T-helper 2 cell treated with Interferon-gamma antibody and Interleukin-4, amounts not matched to agents 5 μg/mL and 100 μg/mL, for 36 hours (primary cell): ENCODE results near the gene CABYR.
A peak's percentile ranks its signal among the peaks of the same experiment; 100 is the strongest.
"Not testable (repeated sequence)": the region's sequence is repeated elsewhere in the genome, so short reads cannot be mapped to it uniquely, and the experiment has no call there.

Source experiments
- DNase-seq: peaks from one replicate; pipeline ENCODE4 v3.0.0; 2021; ENCODE audit warnings: low spot score
- H3K27ac Mint-ChIP-seq: one replicate; pipeline ENCODE4 v1.8.0; 2021; ENCODE audit warnings: mild to moderate bottlenecking, mixed read lengths
- H3K27me3 Mint-ChIP-seq: one replicate; pipeline ENCODE4 v1.8.0; 2021; ENCODE audit warnings: low read depth, mixed read lengths
- H3K36me3 Mint-ChIP-seq: one replicate; pipeline ENCODE4 v1.8.0; 2021; ENCODE audit warnings: low read depth, mixed read lengths
- H3K4me1 Mint-ChIP-seq: one replicate; pipeline ENCODE4 v1.8.0; 2021; ENCODE audit warnings: low read depth, mixed read lengths
- H3K4me3 Mint-ChIP-seq: one replicate; pipeline ENCODE4 v1.8.0; 2022; ENCODE audit warnings: mild to moderate bottlenecking, moderate library complexity, mixed read lengths
- H3K9me3 Mint-ChIP-seq: one replicate; pipeline ENCODE4 v1.8.0; 2021; ENCODE audit warnings: mixed read lengths

CABYR gene

DNA sequence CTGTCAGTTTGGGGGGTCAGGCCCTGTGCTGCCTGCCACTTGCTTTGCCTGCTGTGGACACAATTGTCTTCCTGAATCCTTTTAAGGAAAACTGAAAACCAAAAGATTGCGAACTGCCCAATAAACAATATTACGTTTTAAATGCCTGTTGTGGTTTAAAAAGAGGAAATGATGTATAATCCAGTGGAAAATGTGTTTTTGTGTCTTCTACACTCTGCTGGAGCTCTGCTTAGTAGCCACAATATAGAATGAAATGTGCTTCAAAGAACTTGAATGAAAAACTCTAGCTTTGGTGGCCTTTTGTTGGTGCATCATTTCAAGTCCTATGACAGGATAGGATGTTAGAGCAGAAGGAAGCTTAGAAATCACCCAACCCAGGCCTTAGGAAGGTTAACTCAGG, 23.2 kb upstream of the CABYR start:
- no peak for DNase-seq
- H3K9me3 Mint-ChIP-seq, result no peaks in the 10 kb centered on the region
- peak overlapping the region; percentile 5 for H3K27ac Mint-ChIP-seq
- H3K4me1 Mint-ChIP-seq, result peaks cover 12% of the 10 kb centered on the region
- no peak overlapping the region for H3K4me3 Mint-ChIP-seq
- no peaks in the 10 kb centered on the region for H3K27me3 Mint-ChIP-seq
- peaks cover 52% of the 10 kb centered on the region for H3K36me3 Mint-ChIP-seq

GRCh38 chr18:24118750-24119577, 19.9 kb upstream of the CABYR start:
- no peaks in the 10 kb centered on the region for H3K27me3 Mint-ChIP-seq
- no peak overlapping the region for H3K4me3 Mint-ChIP-seq
- peaks cover 12% of the 10 kb centered on the region for H3K4me1 Mint-ChIP-seq
- H3K36me3 Mint-ChIP-seq, result peaks cover 58% of the 10 kb centered on the region
- H3K27ac Mint-ChIP-seq, result no peak overlapping the region
- no peaks in the 10 kb centered on the region for H3K9me3 Mint-ChIP-seq
- peak; percentile 53 for DNase-seq

GRCh38 chr18:24120676-24121075, 18.2 kb upstream of the CABYR start:
- Mint-ChIP-seq H3K4me1 (peaks cover 3% of the 10 kb centered on the region), H3K27me3 (no peaks in the 10 kb centered on the region), H3K9me3 (no peaks in the 10 kb centered on the region), H3K4me3 (no peak overlapping the region), H3K27ac (no peak overlapping the region), H3K36me3 (peaks cover 53% of the 10 kb centered on the region)
- DNase-seq, result no peak

- Mint-ChIP-seq H3K36me3 (peaks cover 51% of the 10 kb centered on the region), H3K27ac (no peak overlapping the region)
These were observed 17.2 kb upstream of the CABYR start for GRCh38 chr18:24121625-24122024.

GRCh38 chr18:24126155-24126961, 12.5 kb upstream of the CABYR start:
- no peak overlapping the region for H3K27ac Mint-ChIP-seq
- DNase-seq, result no peak
- no peaks in the 10 kb centered on the region for H3K27me3 Mint-ChIP-seq
- H3K36me3 Mint-ChIP-seq, result peaks cover 54% of the 10 kb centered on the region
- no peaks in the 10 kb centered on the region for H3K9me3 Mint-ChIP-seq
- H3K4me1 Mint-ChIP-seq, result no peaks in the 10 kb centered on the region
- H3K4me3 Mint-ChIP-seq, result no peak overlapping the region

More at GRCh38 chr18:24121625-24122024, 17.2 kb upstream of the CABYR start:
- no peaks in the 10 kb centered on the region for H3K9me3 Mint-ChIP-seq
- H3K4me1 Mint-ChIP-seq, result no peaks in the 10 kb centered on the region
- H3K4me3 Mint-ChIP-seq, result no peak overlapping the region
- no peak for DNase-seq
- H3K27me3 Mint-ChIP-seq, result no peaks in the 10 kb centered on the region

DNA sequence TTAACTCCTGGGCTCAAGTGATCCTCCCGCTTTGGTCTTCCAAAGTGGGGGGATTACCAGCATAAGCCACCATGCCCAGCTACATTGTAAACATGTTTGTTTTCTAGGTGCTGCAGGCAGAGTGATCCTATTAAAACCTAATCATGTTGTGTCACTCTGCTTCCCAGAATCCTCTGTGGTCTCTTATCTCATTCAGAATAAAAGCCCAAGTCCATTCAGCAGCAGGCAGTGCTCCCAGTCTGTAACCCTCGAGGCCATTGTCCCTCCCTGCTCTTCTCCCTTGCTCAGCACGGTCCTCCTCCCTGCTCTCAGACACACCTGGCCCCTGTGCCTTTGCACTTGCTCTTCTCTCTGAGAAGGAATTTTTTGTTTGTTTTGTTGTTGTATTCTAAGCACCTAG, 11.1 kb upstream of the CABYR start:
- no peaks in the 10 kb centered on the region for H3K27me3 Mint-ChIP-seq
- no peak overlapping the region for H3K4me3 Mint-ChIP-seq
- H3K36me3 Mint-ChIP-seq, result peaks cover 57% of the 10 kb centered on the region
- H3K27ac Mint-ChIP-seq, result no peak overlapping the region
- no peaks in the 10 kb centered on the region for H3K9me3 Mint-ChIP-seq
- DNase-seq, result no peak
- no peaks in the 10 kb centered on the region for H3K4me1 Mint-ChIP-seq

DNA sequence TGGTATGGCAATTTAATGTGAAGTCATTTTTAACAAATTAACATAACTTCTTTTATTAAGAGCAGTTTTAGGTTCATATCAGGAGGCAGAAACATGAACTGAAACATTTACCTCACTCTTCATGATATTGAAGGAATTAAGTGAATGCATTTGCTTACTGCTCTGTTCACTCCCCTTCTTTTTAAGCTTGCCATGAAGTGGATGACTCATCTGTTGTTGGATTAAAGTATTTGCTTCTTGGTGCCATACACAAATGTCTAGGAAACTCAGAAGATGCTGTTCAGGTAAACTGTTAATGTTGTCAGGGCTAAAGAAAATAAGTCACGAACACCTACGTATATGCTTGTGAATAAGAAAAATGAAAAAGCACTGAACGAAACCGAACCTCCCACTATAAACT, 10.2 kb upstream of the CABYR start:
- Mint-ChIP-seq H3K27me3 (no peaks in the 10 kb centered on the region), H3K4me3 (no peak overlapping the region), H3K36me3 (peaks cover 60% of the 10 kb centered on the region), H3K27ac (no peak overlapping the region), H3K4me1 (no peaks in the 10 kb centered on the region), H3K9me3 (no peaks in the 10 kb centered on the region)
- no peak for DNase-seq

- Mint-ChIP-seq H3K4me3 (no peak overlapping the region), H3K27ac (no peak overlapping the region), H3K4me1 (no peaks in the 10 kb centered on the region), H3K9me3 (no peaks in the 10 kb centered on the region), H3K36me3 (peaks cover 64% of the 10 kb centered on the region), H3K27me3 (no peaks in the 10 kb centered on the region)
- no peak for DNase-seq
These were observed 8.4 kb upstream of the CABYR start for GRCh38 chr18:24130494-24130893.

GRCh38 chr18:24136967-24137373, 1.9 kb upstream of the CABYR start:
- Mint-ChIP-seq H3K9me3 (no peaks in the 10 kb centered on the region), H3K27ac (no peak overlapping the region), H3K27me3 (peaks cover 28% of the 10 kb centered on the region), H3K36me3 (peaks cover 35% of the 10 kb centered on the region), H3K4me3 (peak overlapping the region; percentile 26), H3K4me1 (peaks cover 26% of the 10 kb centered on the region)
- DNase-seq, result no peak

DNA sequence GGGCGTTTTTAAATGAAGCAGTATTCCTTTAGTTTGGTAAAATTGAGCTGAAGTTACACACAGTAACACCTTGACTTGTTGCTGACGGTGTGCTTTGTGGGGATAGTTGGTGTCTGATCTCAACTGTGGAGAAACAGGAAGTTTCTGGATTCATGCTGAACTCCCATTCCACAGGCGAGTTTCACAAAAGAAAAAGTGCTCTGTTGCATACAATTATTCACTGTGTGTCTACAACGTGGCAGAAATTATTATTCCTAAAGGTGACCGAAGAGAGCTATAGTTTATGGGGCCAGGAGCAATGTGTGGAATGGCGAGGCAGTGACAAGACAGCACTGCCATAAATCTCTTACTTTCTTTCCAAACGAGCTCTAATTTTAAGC, 463 bp upstream of the CABYR start:
- Mint-ChIP-seq H3K27ac (no peak overlapping the region), H3K4me3 (peak overlapping the region; percentile 84), H3K4me1 (peaks cover 26% of the 10 kb centered on the region), H3K36me3 (peaks cover 23% of the 10 kb centered on the region), H3K9me3 (no peaks in the 10 kb centered on the region), H3K27me3 (peaks cover 33% of the 10 kb centered on the region)
- no peak for DNase-seq

DNA sequence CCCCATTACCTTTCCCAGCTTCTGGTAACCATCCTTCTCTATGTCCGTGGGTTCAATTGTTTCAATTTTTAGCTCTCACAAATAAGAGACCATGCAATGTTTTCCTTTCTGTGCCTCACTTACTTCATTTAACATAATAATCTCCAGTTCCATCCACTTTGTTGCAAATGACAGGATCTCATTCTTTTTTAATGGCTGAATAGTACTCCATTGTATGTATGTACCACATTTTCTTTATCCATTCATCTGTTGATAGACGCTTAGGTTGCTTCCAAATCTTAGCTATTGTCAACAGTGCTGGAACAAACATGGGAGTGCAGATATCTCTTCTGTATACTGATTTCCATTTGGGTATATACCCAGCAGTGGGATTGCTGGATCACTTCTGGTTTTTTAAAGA, 1.8 kb downstream of the CABYR start:
- DNase-seq, result no peak
- H3K27me3 Mint-ChIP-seq, result peaks cover 49% of the 10 kb centered on the region
- peaks cover 26% of the 10 kb centered on the region for H3K4me1 Mint-ChIP-seq
- H3K4me3 Mint-ChIP-seq, result no peak overlapping the region
- peaks cover 10% of the 10 kb centered on the region for H3K36me3 Mint-ChIP-seq
- no peaks in the 10 kb centered on the region for H3K9me3 Mint-ChIP-seq
- no peak overlapping the region for H3K27ac Mint-ChIP-seq

DNA sequence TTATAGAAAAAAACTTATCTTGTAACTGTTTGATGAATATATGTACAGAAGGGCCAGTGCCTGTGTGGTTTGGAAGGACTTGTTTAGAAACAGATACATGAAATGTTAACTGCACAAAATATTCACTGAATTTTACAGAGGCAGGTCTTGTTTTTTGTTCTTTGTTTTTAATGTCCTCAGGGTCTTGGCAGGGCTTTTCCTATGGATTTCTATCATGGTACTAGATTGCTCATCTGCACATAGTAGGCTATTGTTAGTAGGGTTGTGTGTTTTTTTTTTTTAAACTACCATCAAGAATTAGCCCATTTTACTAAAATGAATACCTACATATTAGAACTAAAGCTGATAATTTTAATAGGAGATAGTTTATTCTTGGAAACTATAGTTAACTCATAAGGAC, 3.5 kb downstream of the CABYR start:
- Mint-ChIP-seq H3K27me3 (peaks cover 54% of the 10 kb centered on the region), H3K9me3 (no peaks in the 10 kb centered on the region), H3K4me3 (no peak overlapping the region), H3K27ac (no peak overlapping the region), H3K4me1 (peaks cover 16% of the 10 kb centered on the region), H3K36me3 (no peaks in the 10 kb centered on the region)
- no peak for DNase-seq

GRCh38 chr18:24149591-24149990, 10.7 kb downstream of the CABYR start:
- H3K9me3 Mint-ChIP-seq, H3K27ac Mint-ChIP-seq, DNase-seq, H3K4me3 Mint-ChIP-seq, H3K4me1 Mint-ChIP-seq, H3K36me3 Mint-ChIP-seq: not testable (repeated sequence)
- H3K27me3 Mint-ChIP-seq, result peaks cover 21% of the 10 kb centered on the region

- H3K36me3 Mint-ChIP-seq, result no peaks in the 10 kb centered on the region
- H3K4me1 Mint-ChIP-seq, result no peaks in the 10 kb centered on the region
- no peaks in the 10 kb centered on the region for H3K9me3 Mint-ChIP-seq
These were observed 14.5 kb downstream of the CABYR start for GRCh38 chr18:24153397-24153796.

More at GRCh38 chr18:24153397-24153796, 14.5 kb downstream of the CABYR start:
- Mint-ChIP-seq H3K27me3 (no peaks in the 10 kb centered on the region), H3K4me3 (no peak overlapping the region), H3K27ac (no peak overlapping the region)
- no peak for DNase-seq
